ENCODE data around the gene MORN5. TPM values are rescaled to one million over a fixed set of nuclear protein-coding genes. Genes with fewer than 3 reads are reported as not detected.
A peak's percentile ranks its signal among the peaks of the same experiment; 100 is the strongest.

MORN5 gene
- polyA plus RNA-seq, 6 donors from 2014 or later = not detected

- Mint-ChIP-seq H3K4me3 (no peak overlapping the region), H3K4me1 (peaks cover 10 to 22% (median 16%) of the 10 kb centered on the region in 3 donors), H3K36me3 (no peaks in the 10 kb centered on the region), H3K27me3 (peaks cover 44 to 84% (median 66%) of the 10 kb centered on the region in 3 donors), H3K9me3 (peaks cover 0 to 3% (median 0%) of the 10 kb centered on the region in 7 donors), H3K27ac (no peak overlapping the region)
- ATAC-seq (ENCODE audit: low read depth in 2 of 2) = no peak
- no peak for DNase-seq
These were observed 31.4 kb upstream of the MORN5 start for GRCh38 chr9:122128007-122128968.

DNA sequence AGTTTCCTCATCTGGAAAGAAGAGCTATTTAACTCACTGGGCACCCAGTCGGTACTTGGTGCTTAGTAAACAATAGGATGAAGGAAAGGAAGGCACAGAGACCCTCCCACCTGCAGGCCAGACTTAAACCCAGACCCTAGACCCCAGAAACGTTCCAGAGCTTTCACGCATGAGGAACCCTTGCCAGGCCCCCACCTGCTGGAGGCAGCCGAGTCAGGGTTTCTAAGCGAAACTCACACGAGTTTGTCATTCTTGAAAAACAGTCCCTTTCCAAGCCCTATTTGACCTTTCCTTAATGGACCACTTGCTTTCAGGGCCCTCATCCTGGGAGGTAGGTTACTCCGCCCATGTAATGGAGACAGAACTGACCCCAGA lies 30.8 kb upstream of the MORN5 start:
- H3K27ac Mint-ChIP-seq = no peak overlapping the region
- H3K4me1 Mint-ChIP-seq = peaks cover 10 to 21% (median 15%) of the 10 kb centered on the region in 3 donors
- ATAC-seq (ENCODE audit: low read depth in 2 of 2) = no peak

GRCh38 chr9:122129969-122130368 lies 29.7 kb upstream of the MORN5 start:
- no peak for ATAC-seq (ENCODE audit: low read depth in 2 of 2)
- Mint-ChIP-seq H3K36me3 (no peaks in the 10 kb centered on the region), H3K4me1 (peaks cover 9 to 14% (median 14%) of the 10 kb centered on the region in 3 donors), H3K27ac (no peak overlapping the region), H3K27me3 (peaks cover 36 to 70% (median 56%) of the 10 kb centered on the region in 3 donors), H3K4me3 (no peak overlapping the region), H3K9me3 (peaks cover 0 to 1% (median 0%) of the 10 kb centered on the region in 7 donors)
- DNase-seq = no peak

More for the DNA sequence above, 30.8 kb upstream of the MORN5 start:
- DNase-seq = no peak
- H3K9me3 Mint-ChIP-seq = peaks cover 0 to 3% (median 0%) of the 10 kb centered on the region in 7 donors
- peaks cover 43 to 81% (median 66%) of the 10 kb centered on the region in 3 donors for H3K27me3 Mint-ChIP-seq
- no peak overlapping the region for H3K4me3 Mint-ChIP-seq
- H3K36me3 Mint-ChIP-seq = no peaks in the 10 kb centered on the region

DNA sequence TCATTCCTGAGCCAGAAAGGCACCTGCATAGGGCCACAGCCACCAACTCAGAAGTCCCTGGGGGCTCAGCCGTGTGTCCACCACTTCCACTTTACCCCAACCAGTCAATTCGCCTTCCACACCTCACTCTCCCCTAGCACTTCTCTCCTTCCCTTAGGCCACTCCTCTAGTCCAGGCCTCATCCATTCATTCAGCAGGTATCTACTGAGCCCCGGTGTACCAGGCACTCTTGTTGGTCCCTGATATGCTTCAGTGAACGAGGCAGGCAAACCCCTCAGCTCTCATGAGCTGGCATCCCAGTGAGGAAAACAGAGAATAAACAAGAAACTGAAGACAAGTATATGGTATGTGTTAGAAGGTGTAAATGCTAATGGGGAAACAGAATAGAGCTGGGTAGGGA lies 28.9 kb upstream of the MORN5 start:
- Mint-ChIP-seq H3K9me3 (no peaks in the 10 kb centered on the region), H3K27me3 (peaks cover 28 to 62% (median 48%) of the 10 kb centered on the region in 3 donors), H3K27ac (no peak overlapping the region), H3K36me3 (no peaks in the 10 kb centered on the region), H3K4me3 (no peak overlapping the region), H3K4me1 (peaks cover 5 to 8% (median 8%) of the 10 kb centered on the region in 3 donors)
- DNase-seq = no peak
- no peak for ATAC-seq (ENCODE audit: low read depth in 2 of 2)

GRCh38 chr9:122131401-122132001 lies 28.2 kb upstream of the MORN5 start:
- H3K9me3 Mint-ChIP-seq = no peaks in the 10 kb centered on the region
- peaks cover under 1 to 3% (median 3%) of the 10 kb centered on the region in 3 donors for H3K4me1 Mint-ChIP-seq
- no peak for DNase-seq
- H3K36me3 Mint-ChIP-seq = no peaks in the 10 kb centered on the region
- no peak overlapping the region for H3K4me3 Mint-ChIP-seq
- no peak for ATAC-seq (ENCODE audit: low read depth in 2 of 2)
- no peak overlapping the region for H3K27ac Mint-ChIP-seq
- H3K27me3 Mint-ChIP-seq = peaks cover 22 to 55% (median 41%) of the 10 kb centered on the region in 3 donors

GRCh38 chr9:122132539-122132938 lies 27.2 kb upstream of the MORN5 start:
- ATAC-seq (ENCODE audit: low read depth in 2 of 2) = no peak
- no peak overlapping the region for H3K27ac Mint-ChIP-seq
- no peaks in the 10 kb centered on the region for H3K36me3 Mint-ChIP-seq
- DNase-seq = no peak
- H3K4me1 Mint-ChIP-seq = no peaks in the 10 kb centered on the region
- H3K27me3 Mint-ChIP-seq = peaks cover 19 to 47% (median 33%) of the 10 kb centered on the region in 3 donors
- H3K4me3 Mint-ChIP-seq = peak overlapping the region in 1 of 8 donors; percentile 40
- no peaks in the 10 kb centered on the region for H3K9me3 Mint-ChIP-seq

DNA sequence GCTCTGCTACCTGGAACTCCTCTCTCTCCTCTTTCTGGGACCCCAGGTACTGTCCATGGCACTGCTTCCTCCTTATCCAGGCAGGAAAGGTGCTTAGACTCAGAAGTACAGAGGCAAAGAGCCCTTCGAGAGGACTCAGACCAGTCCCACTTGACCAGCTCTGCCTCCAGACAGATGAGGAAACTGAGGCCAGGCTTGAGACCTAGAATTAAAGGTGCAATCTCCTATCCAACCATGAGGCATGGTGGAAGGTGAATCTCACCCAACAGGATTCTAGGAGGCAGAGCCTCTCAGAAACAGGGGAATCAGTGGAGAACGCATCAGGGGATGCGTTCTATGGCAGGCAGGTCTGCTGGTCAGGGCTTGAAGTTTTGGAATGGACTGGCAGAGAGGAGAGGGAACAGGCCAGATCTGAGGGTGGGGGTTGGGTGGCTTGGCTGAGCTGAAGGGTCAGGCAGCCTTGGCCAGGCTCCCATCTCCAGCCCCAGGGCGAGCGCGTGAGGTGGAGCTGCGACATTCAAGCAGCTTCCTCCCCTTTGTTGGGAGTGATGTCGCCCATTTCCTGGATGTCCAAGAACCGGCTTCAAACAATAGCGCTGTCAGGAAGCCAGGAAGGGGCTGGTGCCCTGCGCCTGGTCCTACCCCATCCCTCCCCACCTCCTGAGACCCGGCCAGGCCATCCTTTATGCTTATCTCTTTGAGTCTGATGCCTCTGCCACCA lies 26.3 kb upstream of the MORN5 start:
- peaks cover 19 to 41% (median 29%) of the 10 kb centered on the region in 3 donors for H3K27me3 Mint-ChIP-seq
- H3K4me1 Mint-ChIP-seq = no peaks in the 10 kb centered on the region
- H3K9me3 Mint-ChIP-seq = no peaks in the 10 kb centered on the region
- ATAC-seq (ENCODE audit: low read depth in 2 of 2) (no peak), DNase-seq (no peak)
- no peaks in the 10 kb centered on the region for H3K36me3 Mint-ChIP-seq
- H3K27ac Mint-ChIP-seq = peak overlapping the region in 1 of 6 donors; percentile 22
- no peak overlapping the region for H3K4me3 Mint-ChIP-seq

DNA sequence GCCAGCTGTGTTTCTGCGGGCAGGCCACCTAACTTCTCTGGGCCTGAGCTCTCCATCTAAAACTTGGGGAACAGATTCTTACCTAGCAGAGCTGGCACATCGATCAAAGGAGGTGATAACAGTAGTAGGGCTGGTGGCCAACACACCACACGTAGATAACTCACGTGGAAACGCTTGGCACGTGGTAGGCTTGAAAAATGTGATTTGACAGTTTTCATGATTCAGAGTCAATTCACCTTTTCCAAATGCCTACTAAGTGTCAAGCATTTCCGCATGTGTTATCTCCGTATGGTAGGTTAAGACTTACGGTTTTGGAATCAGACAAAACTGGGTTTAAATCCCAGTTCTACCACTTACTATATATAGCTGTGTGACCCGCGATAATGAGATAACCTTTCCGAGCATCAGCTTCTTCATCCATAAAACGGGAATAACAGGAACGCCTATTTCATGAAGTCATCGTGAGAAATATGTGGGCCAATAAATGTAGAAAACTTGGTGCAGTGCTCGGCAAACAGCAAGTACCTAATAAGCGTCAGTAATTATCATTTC lies 25.6 kb upstream of the MORN5 start:
- no peaks in the 10 kb centered on the region for H3K4me1 Mint-ChIP-seq
- H3K4me3 Mint-ChIP-seq = no peak overlapping the region
- H3K36me3 Mint-ChIP-seq = no peaks in the 10 kb centered on the region
- H3K27me3 Mint-ChIP-seq = peaks cover 14 to 39% (median 29%) of the 10 kb centered on the region in 3 donors
- no peak overlapping the region for H3K27ac Mint-ChIP-seq
- DNase-seq (no peak), ATAC-seq (ENCODE audit: low read depth in 2 of 2) (no peak)
- H3K9me3 Mint-ChIP-seq = no peaks in the 10 kb centered on the region

GRCh38 chr9:122134822-122135528 lies 24.7 kb upstream of the MORN5 start:
- Mint-ChIP-seq H3K9me3 (no peaks in the 10 kb centered on the region), H3K27me3 (peaks cover 7 to 30% (median 29%) of the 10 kb centered on the region in 3 donors), H3K36me3 (no peaks in the 10 kb centered on the region), H3K4me3 (no peak overlapping the region), H3K4me1 (no peaks in the 10 kb centered on the region), H3K27ac (peak overlapping the region in 1 of 6 donors; percentile 87)
- no peak for DNase-seq
- no peak for ATAC-seq (ENCODE audit: low read depth in 2 of 2)

- Mint-ChIP-seq H3K4me1 (no peaks in the 10 kb centered on the region), H3K36me3 (no peaks in the 10 kb centered on the region), H3K27me3 (peaks cover 6 to 28% (median 26%) of the 10 kb centered on the region in 3 donors), H3K9me3 (no peaks in the 10 kb centered on the region), H3K4me3 (no peak overlapping the region), H3K27ac (peak overlapping the region in 1 of 6 donors; percentile 27)
- ATAC-seq (ENCODE audit: low read depth in 2 of 2) = no peak
- DNase-seq = no peak
These were observed 24.2 kb upstream of the MORN5 start for GRCh38 chr9:122135529-122135859.

DNA sequence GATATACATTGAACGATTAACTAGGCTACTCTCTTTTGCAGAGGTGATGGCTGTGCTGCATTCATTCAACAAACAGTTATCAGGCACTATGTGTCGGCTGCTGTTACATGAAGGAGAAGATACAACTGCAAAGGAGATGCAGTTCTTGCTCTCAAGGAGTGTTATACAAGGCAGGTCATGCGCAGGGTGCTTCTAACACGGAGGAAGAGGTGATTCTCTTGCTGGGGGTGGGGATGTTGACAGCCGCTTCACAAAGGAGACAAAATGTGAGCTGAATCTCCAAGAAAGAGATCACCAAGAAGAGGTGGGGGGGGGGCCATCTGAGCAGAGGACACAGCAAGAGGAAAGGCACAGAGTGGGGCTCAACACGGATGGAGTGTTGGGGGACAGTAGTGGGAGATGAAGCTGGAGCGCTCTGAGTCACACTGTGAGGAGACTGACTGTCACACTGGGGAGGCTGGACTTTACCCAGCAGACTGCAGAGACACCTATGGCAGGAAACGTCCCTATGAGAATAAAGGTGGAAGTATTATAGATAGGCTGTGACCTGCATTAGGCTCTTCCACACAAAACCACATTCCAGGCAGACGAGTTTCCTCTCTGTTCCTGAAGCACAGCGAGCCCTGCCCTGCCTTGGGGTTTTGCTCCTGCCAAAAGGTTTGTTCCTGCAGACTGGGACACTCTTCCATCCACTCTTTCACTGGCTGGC lies 21.0 kb upstream of the MORN5 start:
- Mint-ChIP-seq H3K4me3 (no peak overlapping the region), H3K4me1 (no peaks in the 10 kb centered on the region), H3K27me3 (no peaks in the 10 kb centered on the region), H3K27ac (no peak overlapping the region), H3K36me3 (peaks cover 10 to 11% of the 10 kb centered on the region in 2 donors), H3K9me3 (no peaks in the 10 kb centered on the region)
- DNase-seq = no peak
- no peak for ATAC-seq (ENCODE audit: low read depth in 2 of 2)
